ENCODE measurements around the gene PCARE. TPM values are rescaled to one million over a fixed set of nuclear protein-coding genes. Genes with fewer than 3 reads are reported as not detected.

Gene PCARE
- total and polyA plus RNA-seq, 2 experiments from 2014 or later = not detected

- Histone ChIP-seq H4K20me1 (replicated peaks; ENCODE audit: insufficient read depth) (no peaks in the 10 kb centered on the region), H3K27me3 (ENCODE audit: insufficient read depth) (no peaks in the 10 kb centered on the region), H3K36me3 (ENCODE audit: insufficient read depth) (no peaks in the 10 kb centered on the region), H3F3A (replicated peaks; ENCODE audit: low read depth) (no peaks in the 10 kb centered on the region), H2AFZ (no peak overlapping the region), H3K9me2 (ENCODE audit: insufficient read depth) (no peaks in the 10 kb centered on the region), H3K4me3 (no peak overlapping the region), H3K4me1 (ENCODE audit: insufficient read depth) (no peaks in the 10 kb centered on the region), H3K4me2 (no peak overlapping the region), H3K27ac (ENCODE audit: low read depth) (no peak overlapping the region), H3K79me2 (replicated peaks; ENCODE audit: insufficient read depth) (no peaks in the 10 kb centered on the region)
- no peaks in the 10 kb centered on the region for H3K9me3 Mint-ChIP-seq
- no peak for TF ChIP-seq CTCF (conservative IDR thresholded peaks at IDR 0.05; ENCODE audit: low read depth in 2 of 2)
- no peak for TF ChIP-seq CREB1 (CRISPR knock-in tag; IDR thresholded peaks at IDR 0.05; ENCODE audit: low read depth)
- TF ChIP-seq ETS1 (IDR thresholded peaks at IDR 0.05) = no peak
- no peak for TF ChIP-seq NANOG (IDR thresholded peaks at IDR 0.05; ENCODE audit: borderline replicate concordance)
- TF ChIP-seq EZH2phosphoT487 (IDR thresholded peaks at IDR 0.05; ENCODE audit: unreplicated experiment) = no peak
- no peak for TF ChIP-seq ZNF462 (CRISPR knock-in tag; IDR thresholded peaks at IDR 0.05)
- no peak overlapping the region for H3K27ac Mint-ChIP-seq
- no peak for ATAC-seq
- H3K27me3 Mint-ChIP-seq (ENCODE audit: insufficient read depth, low read depth, poor library complexity) = peaks cover 5% of the 10 kb centered on the region
- H3K4me3 Mint-ChIP-seq = no peak overlapping the region
- DNase-seq (ENCODE audit: low spot score) = no peak
- peaks cover 3% of the 10 kb centered on the region; the same call in 1 of the 3 replicates for H3K4me1 Mint-ChIP-seq
- no peaks in the 10 kb centered on the region for H3K36me3 Mint-ChIP-seq (ENCODE audit: low read depth)
Measured at GRCh38 chr2:29071032-29071975, 3.0 kb downstream of the PCARE start.
